Gastroesophageal sphincter (tissue), 4 donors: ENCODE results near the gene CEP112. TPM values are rescaled to one million over a fixed set of nuclear protein-coding genes. Genes with fewer than 3 reads are reported as not detected.

ENCODE experiments used
- ATAC-seq: fragments of 150-250 bp; one replicate; pipeline ENCODE4 v1.9.1; 2016; ENCODE audit warnings: mild to moderate bottlenecking, moderate library complexity
- H3K27ac ChIP-seq, 4 donors: fragments of 200-600 bp; sonication (generic) in 3 of 4; 1 replicate in 3 of 4; 2 replicates in 1 of 4; pipeline ENCODE4 v1.5.1; 2016 to 2019
- H3K27me3 ChIP-seq: fragments of 200-600 bp; sonication (generic); one replicate; pipeline ENCODE4 v1.5.1; 2019
- H3K36me3 ChIP-seq, 2 donors: fragments of 200-600 bp; sonication (generic); one replicate each; pipeline ENCODE4 v1.5.1; 2019; ENCODE audit warnings: control low read depth in 1 of 2
- H3K4me1 ChIP-seq, 3 donors: fragments of 200-600 bp; sonication (generic); 1 replicate in 2 of 3; 2 replicates in 1 of 3; pipeline ENCODE4 v1.5.1; 2016 to 2019; ENCODE audit warnings: control low read depth in 2 of 3
- H3K4me3 ChIP-seq, 2 donors: fragments of 200-600 bp; sonication (generic); one replicate each; pipeline ENCODE4 v1.5.1; 2019; ENCODE audit warnings: mild to moderate bottlenecking in 1 of 2, moderate library complexity in 1 of 2
- H3K9me3 ChIP-seq, 3 donors: fragments of 200-600 bp; sonication (generic); one replicate each; pipeline ENCODE4 v1.5.1; 2017 to 2019; ENCODE audit warnings: control low read depth in 2 of 3
- EP300 ChIP-seq: sonication (generic); formaldehyde crosslinking; IDR thresholded peaks from one replicate; pipeline ENCODE4 v1.6.1; 2017; ENCODE audit warnings: antibody characterized with exemption, mild to moderate bottlenecking
- POLR2A ChIP-seq, 2 donors: fragments of 450-650 bp; IDR thresholded peaks; one replicate each; pipeline ENCODE4 v1.6.1; 2017; ENCODE audit warnings: antibody characterized with exemption in 2 of 2, mild to moderate bottlenecking in 2 of 2, moderate library complexity in 1 of 2
- POLR2AphosphoS5 ChIP-seq: sonication (generic); formaldehyde crosslinking; IDR thresholded peaks from one replicate; pipeline ENCODE4 v1.6.1; 2017; ENCODE audit warnings: antibody characterized with exemption
- WGBS, 2 donors: methylation state at CpG; one replicate each; pipeline ENCODE4 v1.1.5; 2018; ENCODE audit warnings: low coverage in 1 of 2; 5-methylcytosine and 5-hydroxymethylcytosine counted together
- total RNA-seq, 4 donors: library from RNA; depleted of rRNA; stranded (reverse); fragments of >200 nt; gene quantifications; one replicate each; pipeline ENCODE4 v1.1.0, GENCODE V29; 2016
- TF ChIP-seq, protein P1 (sequence below), 4 experiments: fragments of 200-600 bp in 2 of 4; fragments of 450-650 bp in 2 of 4; sonication (generic) in 1 of 4; IDR thresholded peaks; one replicate each; pipeline ENCODE4 v1.5.1; 2017 to 2019; ENCODE audit warnings: antibody characterized with exemption in 4 of 4, mild to moderate bottlenecking in 2 of 4, moderate library complexity in 2 of 4

The CEP112 gene
- total RNA-seq, 4 donors from 2014 or later: 21.9 to 38.2 (median 27.0) TPM

DNA sequence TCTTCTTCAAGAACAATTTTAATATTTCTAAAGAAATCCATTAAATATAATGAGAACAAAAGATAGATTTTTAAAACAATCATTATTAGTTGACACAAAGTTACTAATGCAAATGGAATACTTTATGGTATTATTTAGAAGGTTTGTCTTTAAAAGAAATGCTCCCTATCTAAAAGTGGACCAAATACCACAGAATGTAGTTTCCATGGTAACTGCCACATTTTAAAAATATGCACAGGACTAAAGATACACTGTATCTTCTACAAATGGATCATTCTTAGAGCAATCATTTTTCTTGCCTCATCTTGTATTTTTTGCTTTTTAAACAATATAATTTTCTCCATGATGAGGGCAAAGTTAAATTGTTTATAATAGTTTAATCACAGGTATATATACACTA is 296.0 kb downstream of the CEP112 start:
- Histone ChIP-seq H3K27me3 (no peaks in the 10 kb centered on the region), H3K4me1 (no peaks in the 10 kb centered on the region), H3K27ac (no peak overlapping the region), H3K36me3 (no peaks in the 10 kb centered on the region), H3K4me3 (no peak overlapping the region), H3K9me3 (no peaks in the 10 kb centered on the region)
- no peak for ATAC-seq
- TF ChIP-seq POLR2AphosphoS5 (no peak), POLR2A (IDR thresholded peaks at IDR 0.05) (no peak), EP300 (no peak)
- TF ChIP-seq, protein P1, sequence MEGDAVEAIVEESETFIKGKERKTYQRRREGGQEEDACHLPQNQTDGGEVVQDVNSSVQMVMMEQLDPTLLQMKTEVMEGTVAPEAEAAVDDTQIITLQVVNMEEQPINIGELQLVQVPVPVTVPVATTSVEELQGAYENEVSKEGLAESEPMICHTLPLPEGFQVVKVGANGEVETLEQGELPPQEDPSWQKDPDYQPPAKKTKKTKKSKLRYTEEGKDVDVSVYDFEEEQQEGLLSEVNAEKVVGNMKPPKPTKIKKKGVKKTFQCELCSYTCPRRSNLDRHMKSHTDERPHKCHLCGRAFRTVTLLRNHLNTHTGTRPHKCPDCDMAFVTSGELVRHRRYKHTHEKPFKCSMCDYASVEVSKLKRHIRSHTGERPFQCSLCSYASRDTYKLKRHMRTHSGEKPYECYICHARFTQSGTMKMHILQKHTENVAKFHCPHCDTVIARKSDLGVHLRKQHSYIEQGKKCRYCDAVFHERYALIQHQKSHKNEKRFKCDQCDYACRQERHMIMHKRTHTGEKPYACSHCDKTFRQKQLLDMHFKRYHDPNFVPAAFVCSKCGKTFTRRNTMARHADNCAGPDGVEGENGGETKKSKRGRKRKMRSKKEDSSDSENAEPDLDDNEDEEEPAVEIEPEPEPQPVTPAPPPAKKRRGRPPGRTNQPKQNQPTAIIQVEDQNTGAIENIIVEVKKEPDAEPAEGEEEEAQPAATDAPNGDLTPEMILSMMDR (IDR thresholded peaks at IDR 0.05): no peak

DNA sequence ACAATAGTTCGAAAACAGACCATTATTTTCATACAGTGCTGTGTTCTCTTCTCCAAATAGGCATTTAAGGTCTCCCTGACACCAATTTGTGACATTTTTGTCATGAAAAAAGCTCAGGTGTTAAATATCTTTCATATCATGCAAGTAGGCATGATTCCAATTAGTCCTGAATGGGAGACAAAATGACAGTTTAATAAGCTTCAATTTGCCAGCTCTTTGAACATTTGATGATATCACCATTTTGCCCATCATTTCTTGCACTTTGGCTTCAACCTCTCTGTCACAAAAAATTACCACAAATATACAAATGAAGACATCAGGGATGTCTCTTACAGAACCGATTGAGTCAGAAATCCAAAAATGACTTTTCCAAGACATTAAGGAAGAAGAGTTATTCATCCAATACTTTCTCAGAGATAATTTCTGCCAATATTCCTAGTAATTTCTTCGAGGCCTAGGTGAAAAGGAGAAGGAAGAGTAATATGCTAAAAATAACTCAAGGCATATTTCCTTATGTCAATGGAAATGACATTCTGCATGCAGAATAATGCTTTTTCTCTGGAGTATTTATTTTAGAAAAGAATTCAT is 298.1 kb downstream of the CEP112 start:
- TF ChIP-seq EP300: no peak
- TF ChIP-seq, protein P1 (IDR thresholded peaks at IDR 0.05): no peak
- TF ChIP-seq POLR2AphosphoS5: no peak
- TF ChIP-seq POLR2A (IDR thresholded peaks at IDR 0.05): no peak
- no peaks in the 10 kb centered on the region for H3K4me1 ChIP-seq
- no peak overlapping the region for H3K4me3 ChIP-seq
- no peaks in the 10 kb centered on the region for H3K9me3 ChIP-seq
- H3K36me3 ChIP-seq: no peaks in the 10 kb centered on the region
- no peaks in the 10 kb centered on the region for H3K27me3 ChIP-seq
- ATAC-seq: no peak
- H3K27ac ChIP-seq: no peak overlapping the region
- WGBS, 2 donors: 81 to 83% methylated on average over 3 of the region's 3 CpGs

DNA sequence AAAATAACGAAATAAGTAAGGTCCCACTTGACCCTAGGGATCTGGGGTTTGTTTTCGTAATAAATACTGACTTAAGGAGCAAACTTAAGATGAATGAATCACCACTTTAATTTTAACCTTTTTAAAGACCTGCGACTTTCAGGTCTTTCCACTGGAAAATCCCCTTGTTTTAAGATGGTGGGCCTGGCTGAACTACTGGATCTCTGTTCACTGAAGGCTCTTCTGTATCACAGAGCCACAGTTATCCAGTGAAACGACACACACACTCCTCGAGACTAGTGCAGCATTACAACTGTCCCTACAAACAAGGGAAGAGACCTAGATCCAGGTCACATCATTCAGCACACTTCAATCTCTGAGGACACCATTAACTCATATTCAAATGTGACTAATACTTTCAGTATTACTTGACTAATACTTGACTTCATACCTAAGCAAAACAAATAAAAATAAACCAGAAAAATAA is 299.0 kb downstream of the CEP112 start:
- no peak for ATAC-seq
- 72 to 77% methylated on average over 3 to 5 of the region's 5 CpGs for WGBS, 2 donors
- no peak for TF ChIP-seq EP300
- no peak for TF ChIP-seq POLR2AphosphoS5
- TF ChIP-seq, protein P1 (IDR thresholded peaks at IDR 0.05): no peak
- no peak for TF ChIP-seq POLR2A (IDR thresholded peaks at IDR 0.05)

DNA sequence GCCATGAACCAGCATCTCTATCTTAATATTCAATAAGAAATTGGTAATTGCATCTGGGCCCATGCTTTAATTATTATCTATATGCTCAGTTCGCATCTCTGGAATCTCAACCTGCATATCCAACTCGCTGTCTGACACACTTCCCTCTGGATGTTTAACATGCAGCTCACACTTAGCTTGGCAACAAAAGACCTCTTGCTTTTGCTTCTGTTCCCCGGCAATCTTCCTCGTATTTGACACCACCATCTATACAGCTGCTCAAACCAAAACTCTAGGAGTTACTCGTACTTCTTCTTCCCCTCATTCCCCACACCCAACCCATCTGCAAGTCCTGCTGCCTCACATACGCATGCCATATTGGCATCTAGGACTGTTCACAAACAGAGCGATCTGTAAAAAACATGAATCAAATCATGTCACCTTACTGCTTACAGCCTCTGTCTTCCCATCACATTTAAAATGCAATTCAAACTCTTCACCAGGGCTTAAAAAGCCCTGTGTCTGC is 300.6 kb downstream of the CEP112 start:
- Histone ChIP-seq H3K27me3 (no peaks in the 10 kb centered on the region), H3K4me3 (no peak overlapping the region), H3K36me3 (no peaks in the 10 kb centered on the region), H3K27ac (no peak overlapping the region), H3K9me3 (no peaks in the 10 kb centered on the region), H3K4me1 (peaks cover 2 to 4% (median 4%) of the 10 kb centered on the region in 3 donors)
- no peak for ATAC-seq
- WGBS, 2 donors: 98% methylated on average over 7 of the region's 7 CpGs
- TF ChIP-seq POLR2A (IDR thresholded peaks at IDR 0.05): no peak
- no peak for TF ChIP-seq POLR2AphosphoS5
- TF ChIP-seq EP300: no peak
- TF ChIP-seq, protein P1 (IDR thresholded peaks at IDR 0.05): no peak

More for the DNA sequence above, 299.0 kb downstream of the CEP112 start:
- Histone ChIP-seq H3K9me3 (no peaks in the 10 kb centered on the region), H3K4me1 (no peaks in the 10 kb centered on the region), H3K27me3 (no peaks in the 10 kb centered on the region), H3K4me3 (no peak overlapping the region), H3K36me3 (no peaks in the 10 kb centered on the region), H3K27ac (no peak overlapping the region)

DNA sequence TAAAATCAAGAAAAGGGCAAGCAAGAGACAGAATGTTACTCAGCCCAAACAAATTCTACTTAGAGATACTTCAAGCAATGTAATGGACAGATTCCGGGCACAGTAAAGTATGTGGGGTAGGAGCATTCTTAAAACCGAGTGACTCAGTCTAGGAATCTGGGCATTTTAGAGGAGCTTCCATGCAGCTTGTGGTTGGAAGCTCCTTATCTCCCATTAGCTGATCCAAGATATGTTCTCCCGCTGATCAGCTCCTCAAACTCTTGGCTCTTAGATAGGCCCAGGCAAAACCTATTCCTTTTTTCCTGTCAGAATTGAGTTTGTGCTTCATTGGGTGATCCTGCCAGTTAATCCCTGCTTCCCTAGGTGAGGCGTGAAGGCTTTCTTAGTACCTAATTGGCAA is 303.3 kb downstream of the CEP112 start:
- 70 to 75% methylated on average over 2 of the region's 4 CpGs for WGBS, 2 donors
- TF ChIP-seq EP300 (no peak), POLR2AphosphoS5 (no peak), POLR2A (IDR thresholded peaks at IDR 0.05) (no peak)
- TF ChIP-seq, protein P1 (IDR thresholded peaks at IDR 0.05): no peak
- ATAC-seq: no peak

More for the DNA sequence above, 303.3 kb downstream of the CEP112 start:
- Histone ChIP-seq H3K27me3 (no peaks in the 10 kb centered on the region), H3K9me3 (no peaks in the 10 kb centered on the region), H3K27ac (no peak overlapping the region), H3K4me1 (peaks cover 8 to 16% (median 11%) of the 10 kb centered on the region in 3 donors), H3K4me3 (no peak overlapping the region), H3K36me3 (no peaks in the 10 kb centered on the region)
